GM18519 (cell line): ENCODE results near the gene MGAT1.
"Not testable (repeated sequence)": the region's sequence is repeated elsewhere in the genome, so short reads cannot be mapped to it uniquely, and the experiment has no call there.

Source experiments
- ATAC-seq: cut with Tn5 transposase; IDR thresholded peaks from one replicate; pipeline ENCODE4 v1.9.1; 2021; ENCODE audit warnings: mild to moderate bottlenecking, moderate library complexity; ENCODE audit not compliant: unreplicated experiment, low FRiP score

Gene MGAT1

DNA sequence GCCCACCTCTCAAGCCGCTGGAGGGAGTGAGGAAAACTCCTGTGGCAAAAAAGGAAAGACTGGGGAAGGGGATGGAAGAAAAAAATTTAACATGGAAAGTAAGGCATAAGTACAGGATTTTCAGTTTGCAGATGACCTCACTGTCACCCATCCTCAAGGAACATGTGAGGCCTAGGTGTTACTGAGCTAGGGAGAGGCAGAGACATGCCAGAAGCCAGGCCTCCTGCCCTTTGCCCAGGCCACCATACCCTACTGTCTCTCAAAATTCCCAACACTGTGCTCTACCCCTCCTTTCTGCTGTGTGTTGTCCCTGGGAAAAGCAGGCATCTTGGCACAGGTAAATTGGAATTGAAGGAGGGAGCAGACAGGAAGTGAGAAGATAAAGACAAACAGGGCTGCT, 4.4 kb upstream of the MGAT1 start:
- ATAC-seq = no peak

DNA sequence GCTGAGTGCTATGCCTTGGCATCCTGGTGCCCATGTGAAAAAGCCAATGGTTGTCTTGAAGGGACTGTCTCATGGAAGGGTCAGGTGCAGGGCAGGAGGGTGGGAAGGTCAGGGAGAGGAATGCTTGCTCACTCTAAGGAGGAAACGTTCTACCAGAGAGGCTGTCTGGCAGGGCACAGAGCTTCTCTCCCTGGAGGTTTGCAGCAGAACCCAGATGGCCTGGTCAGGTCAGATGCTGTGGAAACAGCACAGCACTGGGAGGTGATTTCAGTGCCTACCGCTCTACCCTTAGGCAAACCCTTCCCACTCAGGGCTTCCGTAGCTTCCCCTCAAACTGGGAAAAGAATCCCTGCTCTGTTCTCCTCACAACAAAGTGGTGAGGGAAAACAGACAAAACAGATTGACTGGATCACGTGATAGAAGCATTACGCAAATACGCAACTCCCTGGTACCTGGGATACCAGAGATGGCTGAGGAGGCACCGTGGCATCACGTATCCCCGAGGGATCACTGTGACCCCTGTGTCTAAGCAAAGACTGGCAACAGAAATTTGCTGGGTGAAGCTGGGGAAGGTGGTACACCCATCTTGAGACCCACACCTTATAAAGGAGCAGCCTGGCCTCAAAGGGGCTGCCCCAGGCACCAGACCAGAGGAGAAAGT, 3.9 kb upstream of the MGAT1 start:
- ATAC-seq = no peak

DNA sequence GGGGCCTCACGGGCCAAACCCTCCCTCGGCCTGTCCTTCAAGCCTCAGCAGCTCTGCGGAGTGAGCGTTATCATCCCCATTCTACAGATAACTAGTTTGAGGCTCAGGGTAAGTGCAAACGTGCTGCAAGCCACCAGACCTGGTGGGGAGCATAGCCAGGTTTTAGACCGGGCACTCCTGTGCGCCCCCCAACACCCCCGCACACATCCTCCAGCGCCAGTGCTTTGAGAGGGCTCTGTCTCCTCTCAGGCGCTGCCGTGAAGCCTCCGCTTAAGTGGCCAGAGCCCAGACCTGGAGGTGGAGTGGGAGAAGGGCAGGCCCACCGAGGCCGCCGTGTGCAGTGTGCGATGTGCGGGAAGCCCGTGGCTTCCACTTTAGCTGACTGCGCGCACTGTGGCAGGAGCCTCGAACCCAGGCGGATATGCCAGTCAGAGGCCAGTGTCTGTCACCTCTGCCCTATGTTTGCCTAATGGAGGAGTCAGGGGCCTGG, 1.6 kb upstream of the MGAT1 start:
- ATAC-seq = no peak

DNA sequence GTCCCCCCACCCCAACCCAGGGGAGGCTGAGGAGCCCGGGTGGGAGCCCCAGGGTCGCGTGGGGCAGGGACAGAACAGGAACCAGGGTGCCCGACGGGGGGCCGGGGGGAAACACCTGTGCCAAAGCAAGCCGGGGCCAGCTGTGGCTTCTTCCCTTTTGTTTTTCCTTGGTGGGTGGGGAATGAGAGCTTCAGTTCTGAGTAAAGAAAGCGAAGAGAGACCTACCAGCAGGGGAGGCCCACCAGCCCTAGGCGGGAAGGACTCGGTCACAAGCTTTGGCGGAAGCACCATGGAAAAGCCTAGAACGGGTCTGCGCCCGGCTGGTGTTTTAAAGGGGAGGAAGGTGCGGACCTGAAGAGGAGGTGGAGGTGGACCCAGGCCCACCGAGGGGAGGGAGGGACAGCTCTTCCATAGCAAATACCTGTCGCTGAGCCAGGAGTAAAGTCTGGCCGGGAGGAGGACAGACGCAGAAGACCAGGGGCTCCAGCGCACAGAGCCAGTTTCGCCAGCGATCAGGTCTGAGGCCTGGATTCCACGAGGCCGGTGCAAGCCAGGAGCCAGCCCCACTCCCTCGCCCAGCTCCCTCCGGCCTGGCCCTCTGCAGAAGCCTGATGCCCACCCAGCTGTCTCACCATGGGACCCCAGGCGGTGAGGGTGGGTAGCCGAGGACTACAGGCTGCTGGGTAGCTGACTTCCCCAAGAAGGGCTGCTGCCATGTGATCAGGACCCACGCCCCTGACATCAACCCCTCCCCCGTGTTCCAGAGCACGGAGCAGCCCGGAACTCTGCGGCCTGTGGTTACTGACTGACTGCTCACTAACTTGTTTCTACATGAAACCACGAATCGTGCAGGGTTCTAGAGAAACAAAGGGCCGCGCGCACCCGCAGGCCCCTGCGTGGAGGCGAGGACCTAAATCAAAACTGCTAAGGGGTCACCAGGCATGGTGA, 849 bp upstream of the MGAT1 start:
- peak; percentile 38 for ATAC-seq

DNA sequence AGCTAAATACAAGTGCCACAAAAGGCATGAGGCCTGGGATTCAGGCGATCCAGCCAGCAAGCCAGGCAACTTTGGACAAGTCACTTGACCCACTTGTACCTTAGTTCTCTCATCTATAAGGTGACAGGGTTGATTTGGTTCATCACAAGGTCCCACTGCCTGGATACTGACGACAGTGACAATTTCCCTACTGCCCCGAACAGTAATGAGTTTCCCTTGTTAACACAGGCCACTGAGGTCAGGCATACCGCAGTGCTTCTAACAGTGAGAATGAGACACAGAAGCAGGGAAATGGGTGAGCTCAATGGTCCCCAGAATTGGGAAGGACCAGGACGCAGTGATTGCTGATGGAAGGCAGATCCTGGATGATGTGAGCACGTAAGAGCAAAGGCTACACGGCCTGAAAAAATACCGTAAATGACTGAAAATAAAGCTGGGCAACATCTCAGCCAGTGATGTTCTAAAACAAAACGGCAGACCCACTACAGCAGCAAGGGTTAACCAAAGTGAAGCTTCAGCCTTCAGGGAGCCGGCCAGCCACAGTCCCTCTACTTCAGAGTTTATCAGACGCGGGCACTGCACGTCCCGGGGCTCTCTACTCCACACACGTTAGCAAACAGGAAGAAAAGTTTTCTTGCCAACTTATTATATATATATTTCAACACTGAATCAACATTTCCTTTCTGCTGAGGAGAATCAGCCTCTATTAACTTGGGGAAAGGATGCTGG, 846 bp downstream of the MGAT1 start:
- no peak for ATAC-seq

DNA sequence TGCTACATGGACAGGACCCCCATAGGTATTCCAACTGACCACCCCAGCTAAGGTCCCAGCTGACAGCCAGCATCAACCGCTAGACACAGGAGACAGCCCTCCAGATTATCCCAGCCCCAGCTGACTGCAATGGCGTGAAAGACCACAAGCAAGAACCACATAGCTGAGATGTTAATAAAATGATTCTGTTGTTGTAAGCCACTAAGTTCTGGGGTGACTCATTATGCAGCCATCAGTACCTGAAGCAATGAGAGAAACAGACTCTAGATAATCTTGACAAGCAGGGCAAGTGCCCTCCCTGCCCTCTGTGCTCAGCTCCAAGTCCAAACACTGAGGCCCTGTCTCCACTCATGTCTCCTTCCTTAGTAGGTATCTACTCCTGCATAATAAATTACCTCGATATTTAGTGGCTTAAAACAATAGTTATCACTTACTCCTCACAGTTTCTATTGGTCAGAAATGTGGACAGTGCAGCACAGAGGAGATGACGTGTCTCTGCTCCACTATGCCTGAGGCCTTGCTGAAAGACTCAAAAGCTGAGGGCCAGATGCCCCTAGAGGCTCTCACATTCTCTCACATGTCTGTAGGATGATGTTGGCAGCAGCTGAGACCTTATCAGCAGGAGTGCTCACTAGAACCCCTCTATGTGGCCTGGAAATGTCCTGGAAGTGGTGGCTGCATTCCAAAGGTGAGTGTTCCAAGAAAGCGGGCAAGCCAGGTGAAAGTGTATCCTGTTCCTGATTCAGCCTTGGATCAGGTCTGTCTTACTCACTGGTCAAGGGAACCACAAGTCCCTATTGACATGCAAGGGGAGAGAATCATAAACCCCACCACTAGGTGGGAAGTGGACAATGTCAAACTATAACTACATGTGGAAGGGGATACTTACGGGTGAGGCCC, 2.5 kb downstream of the MGAT1 start:
- no peak for ATAC-seq

DNA sequence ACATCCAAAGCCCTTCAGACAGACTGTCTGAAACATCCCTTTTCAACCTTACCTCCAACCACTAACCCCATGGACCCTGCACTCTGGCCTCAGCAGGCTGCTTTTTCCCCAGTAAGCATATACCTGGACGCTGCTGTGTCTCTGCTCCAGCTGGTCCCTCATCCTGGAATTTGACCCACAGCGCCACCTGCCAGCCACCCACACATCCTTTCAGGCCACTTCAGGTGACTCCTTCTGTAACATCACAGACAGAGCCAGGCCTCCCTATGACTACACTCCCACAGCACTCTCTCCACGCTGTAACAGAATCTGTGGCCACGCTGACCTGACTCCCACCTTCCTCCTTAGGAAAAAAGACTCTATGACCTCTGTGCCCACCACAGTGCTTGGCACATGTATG, 3.4 kb downstream of the MGAT1 start:
- no peak for ATAC-seq

DNA sequence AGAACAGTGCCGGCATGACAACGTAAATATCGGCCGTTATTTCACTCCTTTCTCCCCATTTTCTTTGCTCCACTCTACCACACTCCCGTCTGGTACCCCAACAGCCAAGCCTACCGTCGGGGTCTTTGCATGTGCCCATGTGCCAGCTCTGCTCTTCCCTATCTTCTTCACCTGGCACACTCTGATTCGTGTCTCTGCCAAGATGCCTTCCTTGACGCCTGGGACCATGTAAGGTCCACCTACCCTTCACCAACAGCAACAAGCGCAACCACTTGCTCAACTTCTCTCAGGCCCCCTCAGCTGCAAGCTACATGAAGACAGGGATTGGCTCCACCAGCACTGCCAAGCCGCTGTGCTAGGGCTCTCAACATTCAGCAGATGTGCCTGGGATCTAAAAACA, 4.4 kb downstream of the MGAT1 start:
- no peak for ATAC-seq

DNA sequence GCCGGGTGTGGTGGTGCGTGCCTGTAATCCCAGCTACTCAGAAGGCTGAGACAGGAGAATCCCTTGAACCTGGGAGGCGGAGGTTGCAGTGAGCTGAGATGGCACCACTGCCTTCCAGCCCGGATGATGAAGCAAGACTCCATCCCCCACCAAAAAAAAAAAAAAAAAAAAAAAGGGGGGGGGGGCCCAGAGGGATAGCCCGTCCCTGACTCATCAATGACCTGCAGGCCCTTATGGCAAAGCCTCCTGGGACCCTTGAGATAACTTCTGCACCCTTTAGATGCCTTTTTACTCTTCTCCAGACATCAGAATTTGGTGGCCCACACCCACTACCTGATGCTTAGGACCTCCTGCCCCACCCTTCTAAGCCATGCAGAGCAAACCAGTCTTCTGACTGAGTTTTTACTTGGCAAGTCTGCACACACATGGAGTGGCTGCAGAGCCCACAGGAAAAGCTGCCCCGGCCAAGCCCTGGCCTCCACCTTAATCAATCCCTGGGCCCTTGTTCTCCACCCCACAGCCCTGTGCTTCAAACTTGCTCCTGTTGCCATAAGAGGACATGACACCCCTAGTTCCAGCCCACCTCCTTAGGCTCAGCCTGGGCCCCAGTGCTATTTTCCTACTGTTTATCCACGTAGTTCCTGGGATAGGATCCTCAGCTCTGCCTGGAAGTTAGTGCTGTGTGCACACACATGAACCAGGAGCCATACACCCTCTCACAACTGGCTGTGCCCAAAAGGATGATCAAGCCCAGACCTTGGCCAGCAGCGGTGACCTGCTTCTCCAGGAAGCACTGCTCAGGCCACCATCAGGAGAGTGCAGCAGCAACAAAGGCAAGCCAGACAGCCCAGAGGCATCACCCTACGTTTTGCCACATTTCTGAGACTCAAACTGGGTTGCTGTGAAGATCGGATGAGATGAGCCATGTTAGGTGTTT, 5.1 kb downstream of the MGAT1 start:
- ATAC-seq = no peak

DNA sequence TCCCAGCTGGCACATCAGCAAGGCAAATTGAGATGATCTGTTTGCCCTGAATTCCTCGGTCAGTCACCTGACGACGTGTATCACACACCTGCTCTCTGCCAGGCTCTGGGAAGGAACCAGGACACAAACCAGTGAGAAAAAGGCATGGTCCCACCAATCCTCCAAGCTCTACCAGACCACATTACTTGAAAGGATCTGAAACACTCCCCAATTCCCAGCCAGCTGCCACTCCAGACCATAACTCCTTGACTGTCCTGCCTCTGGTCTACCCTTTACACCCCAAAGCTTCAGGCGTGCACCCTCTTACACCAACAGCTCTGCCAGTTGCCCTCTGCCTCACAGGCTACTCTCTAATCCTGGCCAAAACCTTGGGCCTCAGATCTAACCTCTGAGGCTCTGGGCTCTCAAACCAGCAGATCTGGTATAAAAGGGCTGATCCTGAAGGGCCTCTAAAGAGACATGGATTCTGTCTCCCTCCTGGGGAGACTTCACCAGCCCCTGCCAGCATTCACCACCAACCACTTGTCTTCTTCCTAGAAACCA, 6.8 kb downstream of the MGAT1 start:
- no peak for ATAC-seq

DNA sequence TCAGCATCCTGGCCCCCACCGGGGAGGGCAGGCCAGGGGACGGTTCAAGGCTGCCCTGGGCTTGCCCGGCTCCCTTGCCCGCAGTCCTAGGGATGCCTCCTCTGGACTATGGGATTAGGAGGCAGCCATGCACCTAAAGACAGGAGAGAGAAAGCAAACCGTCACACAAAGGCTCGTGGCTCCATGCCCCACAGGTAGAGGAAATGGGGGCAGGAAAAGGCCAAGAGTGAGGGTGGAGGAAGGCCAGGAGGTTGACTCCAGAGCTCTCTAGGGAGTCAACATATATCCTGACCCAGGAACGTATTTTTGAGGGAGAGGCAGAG, 9.7 kb downstream of the MGAT1 start:
- ATAC-seq = no peak

DNA sequence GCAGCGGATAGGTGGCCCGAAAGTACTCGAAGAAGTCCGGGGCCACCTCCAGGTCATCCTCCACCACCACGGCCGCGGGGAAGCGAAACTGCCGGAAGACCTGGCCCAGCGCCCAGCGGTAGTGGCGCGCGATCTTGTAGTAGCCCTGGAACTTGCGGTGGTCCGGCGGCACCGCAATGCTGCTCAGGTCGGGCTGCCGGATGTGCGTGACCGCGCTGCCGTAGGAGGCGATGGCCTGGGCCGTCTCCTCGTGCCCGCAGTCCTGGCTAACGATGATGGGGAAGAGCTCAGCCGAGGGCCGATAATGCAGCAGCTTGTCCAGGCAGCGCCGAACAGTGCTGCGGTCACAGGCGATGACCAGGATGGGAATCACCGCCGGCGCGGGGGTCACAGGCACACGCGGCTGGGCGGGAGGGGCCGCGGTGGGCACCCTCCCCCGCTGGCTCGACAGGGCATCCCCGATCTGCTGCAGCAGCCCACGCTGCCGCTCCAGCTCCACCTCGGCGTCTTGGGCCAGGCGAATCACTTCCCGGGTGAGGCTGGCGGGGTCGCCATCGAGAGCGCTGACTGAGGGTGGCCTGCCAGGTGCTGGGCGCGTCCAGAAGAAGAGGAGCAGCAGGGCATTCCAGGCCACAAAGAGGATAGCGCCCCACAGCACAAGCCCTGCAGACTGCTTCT, 10.2 kb downstream of the MGAT1 start:
- ATAC-seq = no peak

DNA sequence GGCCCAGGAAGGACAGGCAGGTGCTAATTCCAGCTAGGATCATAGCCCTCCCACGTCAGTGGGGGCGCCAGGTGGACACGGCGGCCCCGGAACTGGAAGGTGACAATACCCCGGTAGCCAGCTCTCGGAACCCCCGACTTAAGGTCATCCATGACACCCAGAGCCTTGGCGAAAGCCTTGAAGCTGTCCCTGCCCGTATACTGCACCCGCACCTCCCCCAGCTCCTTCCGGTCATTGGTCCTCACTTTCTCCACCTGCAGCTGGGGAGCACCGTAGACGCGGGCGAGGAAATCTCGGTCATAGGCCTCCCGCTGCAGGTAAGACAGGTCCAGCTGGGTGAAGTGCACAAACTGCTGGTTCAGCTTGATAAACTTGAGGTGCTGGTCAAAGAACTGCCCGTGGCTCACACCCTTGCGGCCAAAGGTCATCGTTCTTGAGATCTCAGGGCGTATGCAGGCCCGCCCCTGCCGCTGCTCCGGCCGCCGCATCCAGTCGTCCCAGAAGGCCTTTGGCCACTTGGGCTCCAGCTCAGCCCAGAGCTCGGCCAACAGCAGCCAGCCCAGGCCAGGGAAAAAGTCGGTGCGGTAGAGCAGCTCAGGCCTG, 10.9 kb downstream of the MGAT1 start:
- no peak for ATAC-seq

DNA sequence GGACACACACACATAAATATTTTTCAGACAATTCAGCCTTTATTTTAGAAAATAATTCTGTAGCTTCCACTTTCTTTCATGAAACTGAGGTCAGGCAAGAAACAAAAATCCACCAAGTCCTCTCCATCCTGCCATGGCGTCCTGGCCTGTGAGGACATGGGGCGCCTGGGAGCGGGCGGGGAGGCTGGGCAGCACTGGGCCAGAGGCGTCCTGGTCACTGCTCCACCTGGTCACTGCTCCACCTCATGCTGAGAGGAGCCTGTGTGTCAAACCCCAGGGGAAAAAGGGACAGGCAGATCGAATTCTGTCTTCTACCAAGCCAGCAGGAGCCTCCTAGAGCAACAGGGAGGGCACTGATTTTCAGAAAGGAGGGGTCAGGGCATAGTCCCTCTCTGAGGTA, 12.1 kb downstream of the MGAT1 start:
- ATAC-seq = no peak

DNA sequence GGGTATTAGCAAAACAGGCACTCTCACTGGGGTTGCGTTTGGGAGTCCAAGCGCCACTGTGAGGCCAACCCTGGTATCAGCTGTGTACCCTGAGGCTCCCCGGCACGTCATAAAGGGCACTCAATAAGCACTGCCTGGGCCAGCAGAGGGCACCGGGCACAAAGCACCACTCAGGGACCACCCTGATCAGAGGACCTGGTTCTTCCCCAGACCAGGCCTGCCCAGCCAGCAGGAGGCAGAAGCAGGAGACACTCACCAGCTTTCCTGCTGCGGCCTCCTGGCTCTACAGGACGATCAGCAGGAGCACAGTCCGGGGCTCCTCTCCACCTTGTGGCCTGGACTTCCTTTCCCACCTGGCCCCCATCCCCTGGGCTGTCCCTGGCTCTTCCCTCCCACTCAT, 12.6 kb downstream of the MGAT1 start:
- ATAC-seq = no peak

DNA sequence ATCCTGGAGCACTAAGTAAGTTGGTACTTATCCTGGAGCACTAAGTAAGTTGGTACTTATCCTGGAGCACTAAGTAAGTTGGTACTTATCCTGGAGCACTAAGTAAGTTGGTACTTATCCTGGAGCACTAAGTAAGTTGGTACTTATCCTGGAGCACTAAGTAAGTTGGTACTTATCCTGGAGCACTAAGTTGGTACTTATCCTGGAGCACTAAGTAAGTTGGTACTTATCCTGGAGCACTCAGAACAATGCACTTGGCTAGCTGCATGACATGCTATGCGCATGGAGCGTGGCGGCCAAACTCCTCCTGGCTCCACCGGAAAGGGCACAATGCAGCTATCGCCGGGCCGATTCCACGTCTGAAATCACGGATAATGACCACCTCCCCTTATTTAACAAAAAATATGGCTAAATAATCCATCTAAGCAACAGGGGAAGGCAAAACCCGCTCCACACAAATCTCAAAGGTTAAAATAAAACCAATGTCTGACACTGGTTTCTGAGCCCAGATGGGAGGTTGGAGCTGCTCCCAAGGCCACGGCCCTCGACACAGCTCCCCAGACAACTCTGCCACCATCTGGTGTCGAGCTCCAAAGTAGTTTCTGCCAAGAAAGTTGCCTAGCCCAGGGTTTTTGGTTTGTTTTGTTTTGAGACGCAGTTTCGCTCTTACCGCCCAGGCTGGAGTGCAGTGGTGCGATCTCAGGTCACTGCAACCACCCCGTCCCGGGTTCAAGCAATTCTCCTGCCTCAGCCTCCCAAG, 13.8 kb downstream of the MGAT1 start:
- ATAC-seq = not testable (repeated sequence)

DNA sequence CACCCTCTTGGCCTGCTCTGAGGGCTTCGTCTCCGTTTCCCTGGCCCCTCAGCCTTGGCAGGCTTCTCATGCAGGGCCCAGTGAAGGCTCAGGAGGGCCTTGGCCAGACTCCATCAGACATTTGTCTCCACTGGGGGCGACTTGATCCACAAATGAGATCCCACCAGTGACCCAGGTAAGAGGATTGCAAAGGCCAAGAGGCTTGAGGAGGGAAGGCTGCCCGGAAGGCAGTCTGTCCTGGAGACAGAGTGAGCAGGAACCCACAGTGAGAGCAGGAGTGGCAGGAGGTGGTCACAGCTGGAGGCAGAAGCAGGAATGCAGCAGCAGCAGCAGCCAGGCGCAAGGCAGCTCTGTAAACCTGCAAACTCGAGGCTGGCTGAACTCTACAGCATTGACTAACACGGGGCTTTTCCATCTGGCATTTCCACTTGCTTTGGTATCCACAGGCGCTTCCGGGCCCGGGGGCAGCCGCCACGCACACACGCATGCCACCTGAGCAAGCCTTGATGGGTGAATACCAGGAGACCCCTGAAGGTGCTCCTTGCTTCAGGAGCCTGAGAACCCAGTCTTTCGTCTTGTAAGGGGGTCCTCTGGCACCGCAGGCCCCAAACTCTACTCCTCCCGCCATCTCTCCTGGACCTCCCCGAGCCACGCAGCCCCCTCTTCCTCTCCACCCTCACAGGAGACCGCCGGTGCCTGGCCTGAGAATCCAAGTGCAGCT, 14.7 kb downstream of the MGAT1 start:
- no peak for ATAC-seq
